HTERT RPE-1 (cell line): Measurements from ENCODE around the gene STRIP2.
"Not testable (repeated sequence)": the region's sequence is repeated elsewhere in the genome, so short reads cannot be mapped to it uniquely, and the experiment has no call there.

Experiments used
- in situ Hi-C: fragments of 300-500 bp; cut with MboI; formaldehyde crosslinking; loops from 4 replicates; pipeline ENCODE4 v1.14.3; 2020; ENCODE audit warnings: low sequenced_read_pairs

STRIP2 gene

DNA sequence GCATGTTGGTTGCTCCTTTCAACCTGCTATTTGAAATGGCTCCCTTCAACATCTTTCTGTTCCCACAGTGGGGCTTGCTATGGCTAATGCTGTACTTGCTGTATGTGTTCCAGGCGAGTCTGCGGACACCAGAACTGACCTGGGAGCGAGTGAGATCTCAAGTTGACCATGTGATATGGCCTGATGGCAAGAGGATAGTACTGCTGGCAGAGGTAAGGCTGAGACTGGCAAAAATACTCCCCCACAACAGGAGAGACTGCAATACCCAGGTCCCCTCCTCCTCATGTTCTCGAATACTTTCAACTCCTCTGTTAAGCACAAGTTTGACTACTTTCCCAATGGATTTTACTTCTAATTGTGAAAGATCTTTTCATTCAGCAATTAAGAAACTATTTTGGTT is 11.5 kb upstream of the STRIP2 start:
- in situ Hi-C loops = no loop called here

DNA sequence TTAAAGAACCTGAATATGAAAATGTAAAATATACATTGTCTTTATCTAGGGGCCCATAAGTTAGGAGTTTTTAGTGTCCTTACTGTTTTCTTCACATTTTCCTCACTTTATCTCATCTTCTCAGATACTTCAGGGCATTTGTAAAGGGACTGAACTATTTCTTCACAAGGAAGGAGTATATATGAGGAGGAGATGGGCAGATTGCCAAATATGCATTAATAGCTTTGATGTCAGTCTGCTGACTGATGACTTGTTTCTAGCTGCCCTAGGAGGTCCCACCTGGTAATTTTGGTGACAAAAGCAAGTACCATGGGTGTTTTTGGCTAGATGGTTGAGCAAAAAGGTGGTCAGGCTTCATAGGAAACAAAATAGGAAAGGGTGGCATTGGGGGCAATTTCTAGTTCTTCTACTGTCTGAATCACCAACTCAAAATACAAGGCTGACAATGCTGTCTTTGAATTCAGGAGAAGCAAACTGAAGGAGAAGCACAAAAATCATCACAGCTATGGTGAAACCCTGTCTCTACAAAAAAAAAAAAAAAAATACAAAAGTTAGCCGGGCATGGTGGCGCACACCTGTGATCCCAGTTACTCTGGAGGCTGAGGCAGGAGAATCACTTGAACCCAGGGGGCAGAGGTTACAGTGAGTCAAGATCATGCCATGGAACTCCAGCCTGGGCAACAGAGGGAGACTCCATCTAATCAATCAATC is 10.4 kb upstream of the STRIP2 start:
- in situ Hi-C loops = no loop called here

DNA sequence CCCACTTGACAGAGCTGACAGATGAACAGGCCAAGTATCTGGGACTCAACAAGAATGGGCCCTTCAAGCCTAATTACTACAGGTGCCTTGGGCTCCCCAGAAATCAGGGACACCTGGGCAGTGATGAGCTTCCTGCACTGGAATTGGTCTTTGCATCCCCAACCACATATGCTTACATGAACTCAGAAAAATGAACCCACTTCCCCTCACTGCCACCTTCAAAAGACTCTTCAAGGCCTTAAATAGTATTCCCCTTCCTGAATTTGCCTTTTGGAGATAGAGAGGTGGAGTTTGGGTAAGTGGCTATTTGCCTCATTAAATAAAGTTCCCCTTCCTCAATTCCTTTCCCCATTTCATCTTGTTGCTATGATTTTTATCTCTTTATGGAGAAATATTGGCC is 7.8 kb upstream of the STRIP2 start:
- in situ Hi-C loops = no loop called here

- in situ Hi-C loops = no loop called here
These were observed 6.6 kb upstream of the STRIP2 start for GRCh38 chr7:129427526-129428045.

GRCh38 chr7:129431911-129432643 is 2.2 kb upstream of the STRIP2 start:
- in situ Hi-C loops = no loop called here

- in situ Hi-C loops = no loop called here
These were observed 565 bp downstream of the STRIP2 start for GRCh38 chr7:129434675-129435318.

DNA sequence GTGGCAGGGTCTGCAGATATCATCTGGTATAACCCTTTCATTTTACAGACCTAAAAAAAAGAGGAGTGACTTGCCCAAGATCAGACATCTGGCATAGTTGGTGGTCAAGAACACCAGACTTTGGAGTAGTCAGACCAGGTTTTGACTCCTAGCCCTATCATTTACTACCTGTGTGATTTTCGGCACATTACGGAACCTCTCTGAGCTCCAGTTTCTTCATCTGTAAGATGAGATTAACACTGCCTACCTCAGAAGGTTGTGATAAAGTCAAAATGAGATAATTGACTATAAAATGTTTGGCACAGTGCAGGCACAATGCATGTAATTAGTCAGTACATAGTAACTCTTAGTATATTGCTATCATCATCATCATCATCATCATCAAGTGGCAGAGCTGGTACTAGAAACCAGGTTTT is 1.2 kb downstream of the STRIP2 start:
- in situ Hi-C loops = no loop called here

GRCh38 chr7:129436335-129436923 is 2.2 kb downstream of the STRIP2 start:
- in situ Hi-C loops = no loop called here

- in situ Hi-C loops = no loop called here
These were observed 3.0 kb downstream of the STRIP2 start for GRCh38 chr7:129437190-129437589.

DNA sequence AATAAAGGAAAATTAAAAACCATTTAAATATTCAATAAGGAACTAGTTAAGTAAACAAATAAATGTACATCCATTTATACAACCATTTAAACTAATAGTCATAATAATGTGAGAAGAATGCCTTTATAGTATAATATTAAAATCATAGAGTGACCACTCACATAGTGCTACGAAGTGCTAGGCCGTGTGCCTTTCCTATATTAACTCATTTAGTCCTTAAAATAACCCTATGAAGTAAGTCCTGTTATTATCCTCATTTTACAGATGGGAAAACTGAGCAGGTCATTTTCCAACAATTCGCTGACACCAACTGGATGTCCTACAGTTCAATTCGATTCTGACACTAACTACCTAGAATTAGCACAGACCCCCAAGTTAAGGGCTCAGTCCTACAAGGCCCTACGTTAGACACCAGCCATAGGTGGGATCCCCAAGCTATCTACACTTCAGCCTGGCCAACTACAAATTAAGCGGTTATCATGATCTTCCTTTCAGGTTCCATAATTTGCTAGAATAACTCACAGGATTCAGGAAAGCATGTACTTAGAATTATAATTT is 4.1 kb downstream of the STRIP2 start:
- in situ Hi-C loops = no loop called here

DNA sequence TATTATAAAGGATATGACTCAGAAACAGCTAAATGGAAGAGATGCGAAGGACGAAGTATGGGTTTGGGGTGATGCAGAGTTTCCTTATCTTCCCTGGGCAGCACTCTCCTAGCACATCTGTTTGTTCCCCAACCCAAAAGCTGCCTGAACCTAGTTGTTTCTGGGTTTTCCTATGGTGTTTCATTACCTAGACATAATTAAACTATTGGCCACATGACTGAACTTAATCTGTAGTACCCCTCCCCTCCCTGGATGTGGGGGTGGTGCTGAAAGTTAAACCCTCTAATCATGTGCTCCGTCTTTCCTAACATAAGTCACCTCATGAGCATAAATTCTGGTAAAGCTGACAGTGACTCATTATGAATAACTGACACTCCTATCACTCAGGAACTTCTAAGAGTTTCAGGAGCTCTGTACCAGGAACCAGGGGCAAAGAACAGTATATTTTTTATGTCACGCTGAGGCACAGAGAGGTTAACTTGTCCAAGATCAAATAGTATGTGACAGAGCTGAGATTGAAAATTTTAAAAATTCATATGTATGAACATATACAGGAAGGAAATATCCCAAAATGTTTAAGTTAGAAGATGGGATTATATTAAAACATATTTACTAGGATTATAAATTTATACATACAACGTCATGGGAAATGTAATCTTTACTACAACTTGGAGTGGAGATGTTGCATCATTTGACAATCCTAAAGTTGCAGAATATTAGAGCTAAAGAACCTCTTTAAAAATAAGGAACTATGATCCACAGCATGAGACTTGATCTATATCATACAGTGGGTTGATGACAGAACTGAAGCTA is 4.8 kb downstream of the STRIP2 start:
- in situ Hi-C loops = no loop called here

DNA sequence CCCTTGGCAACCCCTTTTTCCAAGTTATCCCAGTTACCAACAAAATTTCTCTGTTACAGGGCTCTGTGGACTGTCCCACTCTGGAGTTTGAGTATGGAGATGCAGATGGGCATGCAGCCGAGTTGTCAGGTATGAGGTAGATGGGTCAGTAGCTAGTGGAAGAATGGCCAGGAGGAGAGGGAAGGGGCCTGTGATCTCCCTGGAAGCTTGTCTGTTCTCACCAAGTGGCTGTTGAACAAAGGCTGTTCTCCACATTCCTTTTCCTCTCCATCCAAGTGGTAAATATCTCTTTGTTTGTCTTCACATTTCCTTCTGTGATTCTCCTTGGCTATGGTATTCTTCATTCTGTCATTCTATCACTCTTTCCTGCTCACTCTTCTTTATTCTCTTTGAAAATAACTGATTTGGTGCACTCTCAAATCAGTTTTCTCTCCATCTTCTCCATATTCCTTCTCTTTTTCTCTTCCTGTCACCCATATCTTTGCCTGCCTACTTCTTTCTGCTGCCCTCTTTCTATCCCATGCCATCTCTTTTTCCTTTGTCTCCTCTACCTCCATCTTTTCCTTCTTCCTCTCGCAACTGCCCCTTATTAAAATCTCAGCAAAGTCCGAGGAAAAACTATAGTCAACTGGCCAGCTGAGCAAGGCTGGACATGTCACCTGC is 5.9 kb downstream of the STRIP2 start:
- in situ Hi-C loops = no loop called here

- in situ Hi-C loops = no loop called here
These were observed 9.4 kb downstream of the STRIP2 start for GRCh38 chr7:129443612-129444011.

- in situ Hi-C loops = not testable (repeated sequence)
These were observed 10.5 kb downstream of the STRIP2 start for GRCh38 chr7:129444776-129445175.

DNA sequence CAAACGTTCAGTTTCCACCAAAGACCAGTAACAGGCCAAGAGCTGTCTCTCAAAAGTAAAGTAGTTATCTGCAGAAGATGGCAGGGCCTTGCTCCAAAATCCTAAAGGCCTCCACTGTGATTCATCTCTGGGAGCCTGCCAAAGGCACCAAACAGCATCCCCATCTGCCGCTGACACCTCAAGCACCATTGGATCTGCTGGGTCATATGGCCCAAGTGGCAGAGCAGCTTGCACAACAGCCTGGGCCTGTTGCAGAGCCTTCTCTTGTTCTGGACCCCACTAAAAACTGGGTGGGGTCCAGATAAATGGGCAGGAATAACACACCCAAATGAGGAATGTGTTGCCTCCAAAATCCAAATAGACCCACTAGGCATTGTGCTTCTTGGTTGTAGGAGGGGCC is 12.7 kb downstream of the STRIP2 start:
- in situ Hi-C loops = not testable (repeated sequence)

DNA sequence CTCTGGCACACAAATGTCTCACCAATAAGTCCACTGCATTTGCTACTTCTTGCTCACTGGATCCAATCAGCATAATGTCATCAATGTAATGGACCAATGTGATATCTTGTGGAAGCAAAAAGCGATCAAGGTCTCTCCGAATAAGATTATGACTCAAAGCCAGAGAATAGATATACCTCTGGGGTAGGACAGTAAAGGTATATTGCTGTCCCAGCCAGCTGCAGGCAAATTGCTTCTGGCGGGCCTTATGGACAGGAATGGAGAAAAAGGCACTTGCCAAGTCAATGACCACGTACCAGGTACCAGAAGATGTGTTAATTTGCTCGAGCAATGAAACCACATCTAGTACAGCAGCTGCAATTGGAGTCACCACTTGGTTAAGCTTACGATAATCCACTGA is 13.2 kb downstream of the STRIP2 start:
- in situ Hi-C loops = not testable (repeated sequence)

DNA sequence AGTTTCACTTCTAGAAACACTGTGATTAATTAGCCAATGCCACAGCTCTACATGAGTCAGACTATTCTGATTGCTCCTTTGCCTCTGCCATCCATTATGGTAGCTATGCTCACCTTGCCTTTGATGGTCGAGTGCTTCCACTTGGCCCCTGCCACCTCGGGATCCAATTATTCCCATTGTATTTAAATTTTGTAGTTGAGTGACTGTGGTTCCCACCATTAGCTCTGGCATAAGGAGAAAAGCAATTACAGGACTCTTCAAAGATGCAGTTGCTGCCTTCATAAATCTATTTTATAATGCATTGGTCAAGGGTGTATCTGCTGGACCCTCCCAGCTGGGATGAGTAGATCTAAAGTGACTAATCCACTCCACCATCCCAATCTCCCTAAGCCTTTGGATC is 14.4 kb downstream of the STRIP2 start:
- in situ Hi-C loops = not testable (repeated sequence)

- in situ Hi-C loops = no loop called here
These were observed 16.1 kb downstream of the STRIP2 start for GRCh38 chr7:129450295-129450694.

GRCh38 chr7:129452589-129453231 is 18.5 kb downstream of the STRIP2 start:
- in situ Hi-C loops = no loop called here
